NOMO-1 (cell line): ENCODE data around the gene ANKRD65.
"Not testable (repeated sequence)": the region's sequence is repeated elsewhere in the genome, so short reads cannot be mapped to it uniquely, and the experiment has no call there.

ENCODE experiments used
- DNase-seq, 2 experiments: peaks; one replicate each; lab custom pipeline; 2025; ENCODE audit not compliant: unreplicated experiment in 2 of 2; lab: John Stamatoyannopoulos, UW

Gene ANKRD65

DNA sequence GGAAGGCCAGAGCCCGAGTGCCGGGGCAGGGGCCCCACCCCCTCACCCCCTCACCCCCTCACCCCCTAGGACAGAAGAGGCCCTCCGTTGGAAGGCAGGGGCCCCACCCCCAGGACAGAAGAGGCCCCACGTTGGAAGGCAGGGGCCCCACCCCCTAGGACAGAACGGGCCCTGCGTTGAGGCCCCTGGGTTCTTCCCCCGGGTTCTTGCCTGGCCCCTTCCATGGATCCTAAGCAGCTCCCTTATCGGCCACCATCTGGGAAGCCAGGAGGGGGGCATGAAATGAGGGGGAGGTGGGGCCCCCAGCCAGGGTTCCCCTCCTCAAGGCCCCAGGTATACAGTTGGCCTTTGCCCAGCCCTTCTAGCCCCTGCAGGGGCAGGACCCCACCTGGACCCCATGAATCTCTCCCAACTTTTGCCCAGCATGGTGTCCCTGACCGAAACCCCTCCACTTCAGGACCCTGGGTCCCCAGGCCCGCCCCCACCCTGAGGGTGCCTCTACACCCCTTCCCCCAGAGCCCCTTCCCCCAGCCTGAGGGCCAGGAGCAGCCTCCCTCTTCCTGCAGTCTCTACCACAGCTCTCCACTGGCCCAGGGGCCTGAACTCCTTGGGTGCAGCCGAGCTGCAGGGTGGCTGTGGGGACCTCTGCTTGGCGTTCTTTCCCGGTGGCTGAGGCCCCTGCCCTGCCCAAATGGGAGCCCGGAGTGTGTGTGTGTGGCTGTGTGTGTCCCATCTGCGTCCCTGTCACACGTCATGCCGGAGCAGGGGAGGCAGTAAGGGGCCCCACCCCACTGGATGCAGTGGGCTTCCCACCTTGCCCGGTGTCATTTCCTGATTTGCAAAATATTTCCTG, 10.1 kb upstream of the ANKRD65 start:
- no peak for DNase-seq

DNA sequence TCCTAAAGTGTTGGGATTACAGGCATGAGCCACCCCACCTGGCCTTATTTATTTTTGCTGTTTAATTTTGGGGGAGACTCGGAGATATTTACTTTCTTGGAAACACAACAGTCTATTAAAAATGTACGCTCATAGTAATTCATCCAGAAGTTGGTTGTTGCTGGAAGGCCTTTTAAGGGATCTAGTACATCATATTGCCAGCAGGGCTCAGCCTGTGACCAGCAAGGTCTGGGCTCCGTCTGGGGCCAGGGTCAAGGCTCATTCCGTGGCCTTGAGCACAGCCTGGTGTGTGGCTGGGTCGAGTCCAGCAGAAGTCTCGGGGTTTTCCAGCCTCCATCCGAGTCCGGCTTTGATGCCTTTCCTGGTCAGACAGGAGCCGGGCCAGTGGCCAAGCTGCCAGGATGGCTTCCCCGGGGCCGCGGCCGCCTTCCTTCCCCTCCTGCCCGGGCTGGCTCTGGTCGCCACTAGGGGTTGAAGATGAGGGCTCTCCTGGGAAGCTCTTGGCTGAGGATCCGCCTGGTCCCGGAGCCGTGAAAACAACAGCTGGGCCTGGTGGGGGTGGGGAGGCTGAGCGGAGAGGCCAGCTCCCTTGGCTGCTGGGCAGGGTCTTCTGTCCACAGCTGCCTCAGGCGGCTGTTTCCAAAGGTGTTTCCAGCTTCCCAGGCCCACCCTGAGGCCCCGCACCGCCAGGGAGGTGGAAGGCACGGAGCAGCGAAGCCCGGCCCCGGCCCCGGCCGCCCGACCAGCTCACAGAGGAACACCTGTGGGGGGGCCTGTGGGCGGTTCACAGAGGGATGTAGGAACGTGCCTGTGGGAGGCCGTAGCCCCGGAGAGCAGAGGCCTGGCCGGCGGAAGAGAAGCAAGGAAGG, 9.3 kb upstream of the ANKRD65 start:
- DNase-seq = no peak

DNA sequence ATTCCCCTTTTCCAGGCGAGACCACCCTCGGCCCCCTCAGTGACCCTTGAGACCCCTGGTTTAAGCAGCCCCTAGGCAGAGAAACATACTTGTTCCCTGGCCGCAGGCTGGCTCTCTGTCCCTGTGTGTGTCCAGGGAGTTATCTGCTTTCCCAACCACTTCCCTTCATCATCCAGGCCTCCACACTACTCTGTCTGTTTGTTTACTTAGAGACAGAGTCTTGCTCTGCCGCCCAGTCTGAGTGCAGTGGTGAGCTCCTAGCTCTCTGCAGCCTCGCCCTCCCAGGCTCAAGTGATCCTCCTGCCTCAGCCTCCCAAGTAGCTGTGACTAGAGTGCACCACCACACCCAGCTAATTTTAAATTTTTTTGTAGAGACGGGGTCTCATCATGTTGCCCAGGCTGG, 8.6 kb upstream of the ANKRD65 start:
- DNase-seq = no peak

DNA sequence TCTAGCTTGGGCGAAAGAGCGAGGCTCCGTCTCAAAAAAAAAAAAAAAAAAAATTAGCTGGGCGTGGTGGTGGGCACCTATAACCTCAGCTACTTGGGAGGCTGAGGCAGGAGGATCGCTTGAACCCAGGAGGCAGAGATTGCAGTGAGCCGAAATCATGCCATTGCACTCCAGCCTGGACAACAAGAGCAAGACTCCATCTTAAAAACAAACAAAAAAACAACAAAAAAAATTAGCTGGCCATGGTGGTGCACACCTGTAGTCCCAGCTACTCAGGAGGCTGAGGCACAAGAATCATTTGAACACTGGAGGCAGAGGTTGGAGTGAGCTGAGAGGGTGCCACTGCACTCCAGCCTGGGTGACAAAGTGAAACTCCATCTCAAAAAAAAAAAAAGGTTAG, 7.9 kb upstream of the ANKRD65 start:
- DNase-seq = not testable (repeated sequence)

DNA sequence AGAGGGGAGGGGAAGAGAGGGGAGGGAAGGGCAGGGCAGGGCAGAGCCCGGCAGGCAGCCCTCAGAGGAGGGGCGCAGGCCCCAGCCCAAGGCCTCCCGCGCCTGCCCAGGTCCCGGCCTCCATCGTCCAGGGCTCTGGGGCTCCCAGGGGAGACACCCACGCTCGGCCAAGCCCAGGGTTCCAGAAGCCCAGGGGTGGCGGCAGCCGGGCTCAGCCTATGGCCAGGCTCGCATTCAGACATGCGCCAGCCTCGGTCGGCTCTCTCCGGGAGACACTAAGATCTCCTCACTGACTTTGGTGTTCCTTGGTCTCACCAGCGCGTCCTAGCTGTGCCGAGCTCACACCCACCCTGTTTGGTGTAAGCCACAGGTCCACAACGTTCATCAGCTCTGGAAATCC, 7.1 kb upstream of the ANKRD65 start:
- DNase-seq = no peak

DNA sequence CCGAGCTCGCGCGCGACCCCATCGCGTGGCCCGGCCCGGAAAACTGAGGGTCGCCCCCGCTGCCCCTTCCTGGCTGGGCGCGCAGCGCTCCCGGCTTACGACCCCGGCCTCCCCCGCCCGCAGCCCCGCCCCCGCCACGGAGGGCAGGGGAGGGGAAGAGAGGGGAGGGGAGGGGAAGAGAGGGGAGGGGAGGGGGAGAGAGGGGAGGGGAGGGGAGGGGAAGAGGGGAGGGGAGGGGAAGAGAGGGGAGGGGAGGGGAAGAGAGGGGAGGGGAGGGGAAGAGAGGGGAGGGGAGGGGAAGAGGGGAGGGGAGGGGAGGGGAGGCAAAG, 6.7 kb upstream of the ANKRD65 start:
- DNase-seq = no peak

DNA sequence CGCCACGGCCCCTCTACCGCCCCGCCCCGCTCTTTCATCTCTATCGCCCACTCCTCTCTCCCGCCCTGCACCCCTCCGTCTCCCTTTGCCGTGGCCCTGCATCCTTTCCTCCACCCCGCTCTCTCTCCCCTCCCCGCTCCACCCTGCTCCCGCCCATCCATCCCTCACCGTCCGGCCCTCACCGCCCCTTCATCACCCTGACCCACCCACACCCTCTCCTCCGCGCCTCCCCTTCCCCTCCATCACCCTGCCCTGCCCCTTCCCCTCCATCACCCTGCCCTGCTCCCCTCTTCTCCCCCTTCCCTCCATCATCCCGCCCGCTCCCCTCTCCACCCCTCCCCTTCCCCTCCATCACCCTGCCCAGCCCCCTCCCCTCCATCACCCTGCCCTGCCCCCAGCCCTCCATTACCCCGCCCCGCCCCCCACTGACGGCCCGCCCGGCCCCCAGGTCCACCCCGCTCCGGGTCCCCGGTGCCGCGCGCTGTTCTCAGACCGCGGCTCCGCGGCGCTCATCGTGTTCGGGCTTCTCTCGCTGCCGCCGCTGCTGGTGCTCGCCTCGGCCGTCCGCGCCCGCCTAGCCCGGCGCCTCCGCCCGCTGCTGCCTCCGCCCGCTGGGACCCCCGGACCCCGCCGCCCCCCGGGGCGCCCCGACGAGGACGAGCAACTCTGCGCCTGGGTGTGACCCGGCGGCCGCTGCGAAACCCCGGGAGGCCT, 6.2 kb upstream of the ANKRD65 start:
- DNase-seq = no peak

DNA sequence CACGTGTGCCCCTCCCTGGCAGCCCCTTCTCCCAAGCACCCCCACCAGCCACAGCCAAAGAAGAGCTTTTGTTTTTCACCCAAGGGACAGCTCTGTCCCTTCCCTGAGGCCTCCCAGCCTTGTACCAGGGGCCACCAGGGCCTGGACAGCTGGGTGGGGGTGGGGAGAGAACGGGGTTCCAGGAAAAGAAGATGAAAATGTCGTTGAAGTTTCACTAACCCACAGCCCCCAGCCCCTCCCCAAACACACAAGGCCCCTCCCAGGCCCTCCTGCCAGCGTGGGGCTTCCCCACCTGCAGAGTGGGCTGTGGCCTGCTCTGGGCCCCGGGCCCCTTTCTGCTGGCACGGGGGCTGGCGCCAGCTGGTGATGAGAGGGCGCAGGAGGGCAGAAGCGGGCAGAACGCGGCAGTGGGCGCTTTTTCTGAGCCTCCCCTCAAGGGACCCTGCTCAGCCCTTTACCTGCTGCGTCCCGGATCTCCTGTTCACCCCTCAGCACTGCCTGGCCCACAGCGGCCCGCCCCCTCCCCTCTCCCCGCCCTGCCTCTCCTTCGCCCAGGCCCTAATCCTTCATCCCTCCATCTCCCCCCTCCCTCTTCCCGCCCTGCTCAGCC, 5.5 kb upstream of the ANKRD65 start:
- DNase-seq = no peak

DNA sequence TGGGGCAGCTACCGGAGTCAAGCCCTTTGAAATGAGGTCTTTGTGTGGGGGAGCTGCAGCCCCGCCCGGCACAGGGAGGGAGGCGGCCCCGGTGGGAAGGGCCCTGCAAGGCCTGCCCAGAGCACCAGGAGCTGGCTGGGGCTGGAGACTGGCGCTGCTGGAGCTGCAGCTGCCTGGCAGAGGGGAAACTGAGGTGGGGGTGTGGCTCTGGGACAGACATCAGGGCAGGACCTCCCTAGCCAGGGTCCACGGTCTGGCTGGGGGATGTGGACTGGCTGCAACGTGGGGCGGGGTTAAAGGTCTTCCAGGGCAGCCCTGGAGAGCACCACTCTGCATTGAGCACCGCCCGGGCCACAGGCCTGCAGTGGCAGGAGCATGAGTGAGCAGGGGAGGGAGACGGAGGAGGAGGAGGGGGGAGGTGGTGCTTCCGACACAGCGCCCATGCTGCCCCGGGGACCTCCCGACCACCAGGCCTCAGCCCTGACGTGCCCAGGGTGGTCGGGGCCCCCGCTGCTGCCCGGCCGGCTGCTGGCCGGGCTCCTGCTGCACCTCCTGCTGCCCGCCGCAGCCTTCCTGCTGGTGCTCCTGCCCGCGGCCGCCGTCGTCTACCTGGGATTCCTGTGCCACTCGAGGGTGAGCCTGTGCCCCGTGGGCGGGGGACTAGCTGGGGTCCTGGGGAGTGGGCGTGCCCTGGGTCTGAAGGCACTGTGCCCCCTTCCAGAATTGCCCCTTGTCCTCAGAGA, 4.8 kb upstream of the ANKRD65 start:
- no peak for DNase-seq

DNA sequence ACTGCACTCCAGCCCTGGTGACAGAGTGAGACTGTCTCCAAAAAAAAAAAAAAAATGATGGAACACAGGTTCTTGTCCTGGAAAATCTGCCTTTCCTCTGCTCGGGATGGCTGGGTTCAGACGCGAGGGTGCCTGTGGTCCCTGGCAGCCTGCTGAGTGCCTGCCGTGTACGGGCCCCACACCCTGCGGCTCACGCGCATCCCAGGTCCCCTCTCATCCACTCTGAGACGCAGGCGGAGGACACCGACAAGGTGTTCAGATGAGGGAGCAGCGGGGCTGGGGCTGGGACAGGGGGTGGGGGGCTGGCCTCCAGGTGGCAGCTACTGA, 4.3 kb upstream of the ANKRD65 start:
- DNase-seq = no peak

DNA sequence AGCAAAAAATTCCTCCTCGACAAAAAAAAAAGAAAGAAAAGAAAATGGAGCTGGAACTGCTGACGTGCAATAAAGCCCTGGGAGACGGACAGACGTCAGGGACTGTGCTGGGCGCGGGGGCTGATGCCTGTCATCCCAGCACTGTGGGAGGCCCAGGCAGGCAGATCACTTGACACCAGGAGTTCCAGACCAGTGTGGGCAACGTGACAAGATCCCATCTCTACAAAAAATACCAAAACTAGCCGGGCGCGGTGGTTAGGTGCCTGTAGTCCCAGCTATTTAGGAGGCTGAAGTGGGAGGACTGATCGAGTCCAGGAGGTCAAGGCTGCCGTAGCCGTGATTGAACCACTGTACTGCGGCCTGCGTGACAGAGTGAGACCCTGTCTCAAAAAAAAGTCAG, 3.6 kb upstream of the ANKRD65 start:
- no peak for DNase-seq

DNA sequence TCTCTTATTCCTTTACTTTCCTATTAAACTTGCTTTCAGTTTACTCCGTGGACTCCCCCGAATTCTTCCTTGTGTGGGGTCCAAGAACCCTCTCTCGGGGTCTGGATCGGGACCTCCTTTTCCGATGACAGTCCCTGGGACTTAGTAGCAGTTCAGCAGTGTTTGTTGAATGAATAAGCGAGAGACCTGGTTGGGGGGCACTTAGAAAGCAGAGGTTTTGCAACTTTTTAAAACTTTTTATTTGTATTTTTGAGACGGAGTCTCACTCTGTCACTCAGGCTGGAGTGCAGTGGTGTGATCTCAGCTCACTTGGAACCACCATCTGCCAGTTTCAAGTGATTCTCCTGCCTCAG, 2.1 kb upstream of the ANKRD65 start:
- DNase-seq = no peak

DNA sequence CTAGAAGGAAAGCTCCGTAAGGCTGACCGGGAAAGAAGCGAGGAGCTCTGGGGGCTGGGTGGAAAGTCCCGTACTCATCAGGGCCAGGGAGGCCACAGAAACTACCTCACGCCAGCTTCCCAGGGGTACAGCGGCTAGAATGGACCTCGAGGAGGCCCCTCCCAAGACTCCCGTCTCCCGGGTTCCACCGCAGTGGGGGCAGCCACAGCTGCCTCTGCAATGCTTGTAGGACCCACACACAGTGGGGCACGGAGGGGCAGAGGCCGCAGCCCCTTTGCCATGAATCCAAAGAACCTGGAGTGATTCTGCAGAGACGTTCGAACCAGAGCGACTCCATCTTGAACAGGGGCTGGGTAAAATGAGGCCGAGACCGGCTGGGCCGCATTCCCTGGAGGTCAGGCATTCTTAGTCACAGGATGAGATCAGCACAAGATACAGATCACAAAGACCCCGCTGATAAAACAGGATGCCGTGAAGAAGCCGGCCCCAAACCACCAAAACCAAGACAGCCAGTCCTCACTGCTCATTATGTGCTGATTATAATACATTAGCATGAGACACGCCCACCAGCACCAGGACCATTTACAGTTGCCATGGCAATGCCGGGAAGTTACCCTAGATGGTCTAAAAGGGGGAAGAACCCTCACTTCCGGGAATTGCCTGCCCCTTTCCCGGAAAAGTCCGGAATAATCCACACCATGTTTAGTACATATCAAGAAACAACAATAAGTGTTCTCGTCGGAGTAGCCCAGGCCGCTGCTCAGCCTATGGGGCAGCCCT, 1.6 kb upstream of the ANKRD65 start:
- no peak for DNase-seq

DNA sequence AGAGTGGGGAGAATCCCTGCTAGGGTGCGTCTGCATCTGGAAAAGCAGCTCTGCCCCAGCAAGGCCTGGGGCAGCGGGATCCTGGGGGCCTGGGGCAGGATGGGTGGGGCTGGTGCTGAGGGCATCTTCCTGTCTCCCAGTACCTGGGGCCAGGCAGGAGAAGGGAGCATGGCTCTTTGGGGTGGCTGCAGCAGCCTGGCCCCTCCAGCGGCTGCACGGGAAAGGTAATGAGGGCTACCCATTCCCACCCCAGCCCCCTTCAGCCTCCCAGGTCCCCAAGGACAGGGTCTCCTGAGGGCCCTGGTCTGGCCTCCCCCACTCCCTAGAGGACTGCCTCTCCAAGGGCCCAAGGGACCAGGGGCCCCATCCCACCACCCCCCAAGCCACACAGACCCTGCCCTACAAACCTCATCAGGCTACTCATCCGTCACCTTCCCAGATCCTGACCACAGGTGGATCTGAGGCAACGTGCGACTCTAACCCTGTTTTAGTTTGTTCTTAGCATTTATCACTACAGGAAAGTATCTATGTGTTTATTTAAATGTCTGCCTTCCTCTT, 910 bp upstream of the ANKRD65 start:
- DNase-seq = no peak

DNA sequence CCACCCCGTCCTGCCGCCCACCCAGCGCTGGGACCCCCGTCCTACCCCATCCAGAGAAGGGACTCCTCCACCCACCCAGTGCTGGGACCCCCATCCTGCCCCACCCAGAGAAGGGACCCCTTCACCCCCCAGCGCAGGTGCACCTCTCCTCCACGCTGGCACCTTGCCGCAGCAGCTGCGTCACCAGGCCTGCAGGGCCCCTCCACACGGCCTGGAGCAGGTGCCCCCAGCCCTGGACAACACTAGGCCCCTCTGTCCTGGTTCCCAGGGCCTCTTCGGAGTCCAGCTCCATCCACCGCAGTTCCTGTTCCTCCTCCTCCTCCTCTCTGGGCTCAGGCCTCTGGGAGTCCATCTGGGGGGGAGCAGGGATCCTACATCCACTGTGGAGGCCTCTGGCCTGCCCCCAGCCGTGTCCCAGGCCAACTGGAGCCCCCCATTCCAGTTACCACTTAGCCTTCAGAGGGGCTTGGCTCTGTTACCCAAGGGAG, 378 bp downstream of the ANKRD65 start:
- no peak for DNase-seq

DNA sequence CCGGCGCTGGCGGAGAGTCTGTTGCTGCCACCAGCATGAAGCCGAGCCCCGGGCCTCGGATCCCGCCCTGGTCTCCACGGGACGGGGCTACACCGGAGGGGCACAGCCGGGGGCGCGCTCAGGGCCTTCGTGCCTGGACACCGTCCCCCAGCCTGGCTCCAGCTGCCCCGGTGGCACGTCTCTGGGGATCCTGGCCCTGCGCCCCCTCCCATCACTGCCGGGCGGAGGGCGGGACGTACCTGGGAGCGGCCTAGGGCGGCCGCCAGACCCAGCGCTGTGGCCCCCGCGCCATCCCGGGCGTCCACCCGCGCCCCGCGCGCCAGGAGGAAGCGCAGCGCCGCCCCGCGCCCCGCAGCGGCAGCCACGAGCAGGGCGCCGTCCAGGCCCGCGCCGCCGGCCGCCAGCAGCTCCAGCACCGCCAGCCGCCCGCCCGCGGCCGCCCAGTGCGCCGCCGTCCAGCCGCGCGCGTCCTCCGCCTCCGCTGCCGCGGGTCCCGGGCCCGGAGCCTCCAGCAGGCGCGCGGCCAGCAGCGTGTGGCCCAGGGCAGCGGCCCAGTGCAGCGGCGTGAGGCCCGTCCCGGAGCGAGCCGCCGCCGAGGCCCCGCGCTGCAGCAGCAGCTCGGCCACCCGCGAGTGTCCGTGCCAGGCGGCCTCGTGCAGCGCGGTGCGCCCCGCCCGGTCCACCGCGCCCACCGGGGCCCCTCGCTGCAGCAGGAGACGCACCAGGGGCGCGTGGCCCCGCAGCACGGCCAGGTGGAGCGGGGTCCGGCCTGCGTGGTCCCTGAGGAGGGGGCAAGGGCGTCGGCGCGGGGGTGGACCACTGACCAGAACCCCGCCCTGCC, 1.0 kb downstream of the ANKRD65 start:
- no peak for DNase-seq

DNA sequence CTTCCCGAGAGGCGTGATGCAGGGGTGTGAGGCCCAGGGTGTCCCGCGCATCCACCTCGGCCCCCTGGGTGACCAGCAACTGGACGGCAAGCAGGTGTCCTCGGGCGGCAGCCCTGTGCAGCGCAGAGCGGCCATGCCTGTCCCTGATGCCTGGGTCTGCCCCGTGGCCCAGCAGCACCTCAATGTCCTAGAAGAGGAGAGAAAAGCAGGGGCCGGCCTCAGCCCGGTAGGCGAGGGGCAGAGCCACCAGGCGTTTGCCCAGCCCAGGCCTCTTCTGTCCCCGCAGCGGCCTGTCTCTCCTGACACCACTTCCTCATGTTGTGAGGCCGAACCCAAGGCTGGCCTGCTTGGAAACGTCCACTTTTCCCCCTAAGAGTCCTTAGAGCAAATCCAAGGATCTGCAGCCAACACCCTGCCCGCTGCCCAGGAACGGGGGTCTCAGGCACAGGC, 1.7 kb downstream of the ANKRD65 start:
- DNase-seq = no peak
